ES-I3 (cell line): Measurements from ENCODE around the gene AMMECR1.
"Not testable (repeated sequence)": the region's sequence is repeated elsewhere in the genome, so short reads cannot be mapped to it uniquely, and the experiment has no call there.

Experiments
- H3K36me3 ChIP-seq: 2 replicates; pipeline ENCODE4 v1.6.1; 2013; ENCODE audit warnings: mild to moderate bottlenecking, low read length, control low read depth, moderate library complexity; ENCODE audit not compliant: insufficient read depth
- H3K4me1 ChIP-seq: 2 replicates; pipeline ENCODE4 v1.6.1; 2013; ENCODE audit warnings: mild to moderate bottlenecking, control low read depth, low read length; ENCODE audit not compliant: insufficient read depth
- H3K9ac ChIP-seq: 2 replicates; pipeline ENCODE4 v1.6.1; 2013; ENCODE audit warnings: low read depth, mild to moderate bottlenecking, low read length, moderate library complexity
- H3K9me3 ChIP-seq: 2 replicates; pipeline ENCODE4 v1.6.1; 2013; ENCODE audit warnings: mild to moderate bottlenecking, low read length, moderate library complexity; ENCODE audit not compliant: control insufficient read depth, insufficient read depth

AMMECR1 gene

GRCh38 chrX:110155759-110156158, 162.1 kb downstream of the AMMECR1 start:
- no peaks in the 10 kb centered on the region for H3K9me3 ChIP-seq
- no peaks in the 10 kb centered on the region for H3K36me3 ChIP-seq
- peaks cover 2% of the 10 kb centered on the region for H3K4me1 ChIP-seq
- no peak overlapping the region for H3K9ac ChIP-seq

GRCh38 chrX:110154328-110154727, 163.6 kb downstream of the AMMECR1 start:
- H3K9me3 ChIP-seq, H3K9ac ChIP-seq, H3K4me1 ChIP-seq, H3K36me3 ChIP-seq: not testable (repeated sequence)

- H3K4me1 ChIP-seq = no peaks in the 10 kb centered on the region
- no peaks in the 10 kb centered on the region for H3K36me3 ChIP-seq
- no peaks in the 10 kb centered on the region for H3K9me3 ChIP-seq
- no peak overlapping the region for H3K9ac ChIP-seq
These were observed 164.0 kb downstream of the AMMECR1 start for GRCh38 chrX:110153896-110154295.

- Histone ChIP-seq H3K9ac (no peak overlapping the region), H3K36me3 (no peaks in the 10 kb centered on the region), H3K4me1 (no peaks in the 10 kb centered on the region), H3K9me3 (no peaks in the 10 kb centered on the region)
These were observed 164.6 kb downstream of the AMMECR1 start for GRCh38 chrX:110153244-110153643.

GRCh38 chrX:110146521-110146920, 171.4 kb downstream of the AMMECR1 start:
- Histone ChIP-seq H3K36me3 (no peaks in the 10 kb centered on the region), H3K9ac (no peak overlapping the region), H3K9me3 (no peaks in the 10 kb centered on the region), H3K4me1 (peaks cover 13% of the 10 kb centered on the region)

- H3K9ac ChIP-seq = no peak overlapping the region
- H3K36me3 ChIP-seq = no peaks in the 10 kb centered on the region
- H3K9me3 ChIP-seq = no peaks in the 10 kb centered on the region
- H3K4me1 ChIP-seq = peaks cover 13% of the 10 kb centered on the region
These were observed 172.0 kb downstream of the AMMECR1 start for GRCh38 chrX:110145854-110146253.

- H3K9me3 ChIP-seq = no peaks in the 10 kb centered on the region
- peaks cover 13% of the 10 kb centered on the region for H3K4me1 ChIP-seq
- no peaks in the 10 kb centered on the region for H3K36me3 ChIP-seq
- H3K9ac ChIP-seq = no peak overlapping the region
These were observed 172.6 kb downstream of the AMMECR1 start for GRCh38 chrX:110145311-110145710.
